NCI-H2107 (cell line): ENCODE measurements around the gene UST.
"Not testable (repeated sequence)": the region's sequence is repeated elsewhere in the genome, so short reads cannot be mapped to it uniquely, and the experiment has no call there.

ENCODE experiments used
- DNase-seq: peaks from one replicate; lab custom pipeline; 2025; lab: John Stamatoyannopoulos, UW

UST gene

GRCh38 chr6:149006236-149006635 is 259.4 kb downstream of the UST start:
- DNase-seq, result not testable (repeated sequence)

DNA sequence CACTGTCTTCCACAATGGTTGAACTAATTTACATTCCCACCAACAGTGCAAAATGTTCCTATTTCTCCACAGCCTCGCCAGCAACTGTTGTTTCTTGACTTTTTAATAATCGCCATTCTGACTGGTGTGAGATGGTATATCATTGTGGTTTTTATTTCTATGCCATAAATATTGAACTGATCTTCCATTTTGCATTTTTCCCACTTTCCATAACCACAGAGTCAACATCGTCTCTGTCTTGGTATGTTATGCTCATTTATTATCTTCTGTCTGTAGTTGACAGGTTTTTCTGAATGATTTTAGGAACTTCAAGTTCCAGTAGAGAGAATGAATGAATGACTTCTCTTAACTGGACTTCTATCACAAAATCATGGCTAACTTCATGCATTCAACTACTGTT is 259.8 kb downstream of the UST start:
- DNase-seq, result no peak

DNA sequence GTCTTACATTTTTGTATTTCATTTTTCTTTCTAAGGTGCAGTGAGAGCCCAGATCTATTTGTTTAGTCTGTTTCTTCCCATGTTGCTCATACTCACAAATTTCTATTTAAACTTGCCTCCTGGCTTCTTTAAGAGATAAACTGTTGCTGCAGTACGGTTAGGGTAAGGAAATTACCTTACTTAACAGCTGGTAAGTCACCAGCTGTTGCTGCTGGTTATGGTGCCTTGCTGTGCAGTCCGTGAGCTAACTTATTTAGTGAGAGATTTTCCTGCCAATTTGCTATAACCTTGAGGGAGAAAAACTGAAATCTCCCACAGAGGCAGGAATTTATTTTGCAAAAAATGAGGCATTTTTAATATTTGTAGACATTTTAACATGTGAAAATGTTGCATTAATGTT is 261.0 kb downstream of the UST start:
- DNase-seq, result no peak

DNA sequence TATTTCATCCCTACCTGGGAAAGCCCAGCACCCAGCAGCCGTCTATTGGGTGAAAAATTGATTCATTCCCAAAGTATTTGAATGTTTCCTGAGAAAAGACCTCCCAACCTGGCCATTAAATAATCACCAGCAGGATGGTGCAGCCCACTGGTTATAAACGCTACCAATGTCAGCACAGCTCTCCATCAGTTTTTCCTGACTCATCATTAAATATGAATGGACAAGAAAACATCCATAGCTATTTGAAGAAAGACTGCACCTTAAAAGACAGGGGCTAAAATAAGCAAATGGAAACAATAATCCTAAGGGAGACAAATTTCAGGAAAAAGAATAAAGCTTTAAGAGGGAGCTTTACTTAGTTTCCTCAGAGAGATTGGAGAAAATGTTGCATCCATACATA is 261.9 kb downstream of the UST start:
- no peak for DNase-seq

DNA sequence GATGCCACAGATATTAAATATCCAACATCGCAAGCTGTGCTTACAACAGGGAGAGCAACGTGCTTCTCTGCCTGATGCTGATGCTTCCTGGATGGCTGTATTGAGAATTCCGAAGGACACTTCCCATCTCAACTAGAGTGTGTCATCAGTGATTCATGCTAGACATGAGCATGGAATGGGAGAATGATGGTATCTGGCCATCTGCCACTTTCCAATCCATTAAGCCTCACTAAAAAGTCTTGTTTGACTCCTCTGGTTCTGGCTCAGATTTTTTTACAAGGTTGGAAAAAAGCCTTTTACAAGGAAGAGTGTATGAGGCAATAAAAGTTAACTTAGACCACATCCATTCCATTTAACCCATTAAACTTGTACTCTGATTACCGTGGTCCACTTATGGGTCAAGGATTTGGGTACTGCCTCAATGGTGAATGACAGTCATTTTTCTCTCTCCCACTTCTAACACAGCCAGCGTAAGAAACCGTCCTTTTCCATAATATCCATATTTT is 265.3 kb downstream of the UST start:
- DNase-seq, result no peak

GRCh38 chr6:149013586-149014344 is 266.9 kb downstream of the UST start:
- no peak for DNase-seq

DNA sequence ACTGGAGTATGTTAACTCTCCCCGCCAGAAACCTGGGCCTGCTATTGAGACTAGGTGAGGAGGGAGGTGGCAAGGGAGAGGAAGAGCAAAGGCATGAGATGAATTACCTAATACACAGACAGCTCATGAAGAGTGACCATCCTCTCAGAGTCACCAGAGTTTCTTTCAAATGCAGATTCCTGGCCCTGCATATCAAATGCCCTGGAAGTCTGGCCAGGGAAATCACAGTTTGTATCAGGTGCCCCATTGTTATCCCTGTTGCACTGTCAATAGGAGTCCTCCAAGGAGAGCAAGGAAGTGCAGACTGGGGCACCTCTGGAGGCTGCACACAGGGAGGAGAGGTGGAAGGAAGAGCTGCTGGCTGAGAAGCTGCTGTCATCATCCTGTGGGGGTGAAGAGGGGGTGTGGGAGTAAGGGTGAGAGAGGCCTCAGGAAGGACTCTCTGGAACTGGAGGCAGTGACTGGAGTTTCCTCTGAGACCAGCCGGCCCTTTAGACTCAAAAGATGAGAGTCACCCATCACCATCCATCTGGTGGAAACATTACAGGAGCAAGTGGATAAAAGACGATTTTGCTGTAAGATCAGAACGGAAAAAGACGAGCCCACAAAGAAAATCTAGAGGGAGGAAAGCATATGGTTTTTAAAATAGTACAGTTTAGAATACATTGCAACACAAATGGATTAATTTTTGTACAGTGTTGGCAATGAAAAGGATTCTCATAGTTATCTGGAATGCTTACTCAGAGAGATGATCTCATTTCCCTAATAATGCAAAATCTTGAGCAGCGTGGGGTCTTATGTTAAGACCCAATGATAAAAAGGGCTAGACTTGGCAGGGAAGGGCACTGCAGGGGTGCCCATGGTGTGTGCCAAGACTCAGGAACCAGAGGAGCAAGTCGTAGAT is 268.1 kb downstream of the UST start:
- DNase-seq, result no peak

DNA sequence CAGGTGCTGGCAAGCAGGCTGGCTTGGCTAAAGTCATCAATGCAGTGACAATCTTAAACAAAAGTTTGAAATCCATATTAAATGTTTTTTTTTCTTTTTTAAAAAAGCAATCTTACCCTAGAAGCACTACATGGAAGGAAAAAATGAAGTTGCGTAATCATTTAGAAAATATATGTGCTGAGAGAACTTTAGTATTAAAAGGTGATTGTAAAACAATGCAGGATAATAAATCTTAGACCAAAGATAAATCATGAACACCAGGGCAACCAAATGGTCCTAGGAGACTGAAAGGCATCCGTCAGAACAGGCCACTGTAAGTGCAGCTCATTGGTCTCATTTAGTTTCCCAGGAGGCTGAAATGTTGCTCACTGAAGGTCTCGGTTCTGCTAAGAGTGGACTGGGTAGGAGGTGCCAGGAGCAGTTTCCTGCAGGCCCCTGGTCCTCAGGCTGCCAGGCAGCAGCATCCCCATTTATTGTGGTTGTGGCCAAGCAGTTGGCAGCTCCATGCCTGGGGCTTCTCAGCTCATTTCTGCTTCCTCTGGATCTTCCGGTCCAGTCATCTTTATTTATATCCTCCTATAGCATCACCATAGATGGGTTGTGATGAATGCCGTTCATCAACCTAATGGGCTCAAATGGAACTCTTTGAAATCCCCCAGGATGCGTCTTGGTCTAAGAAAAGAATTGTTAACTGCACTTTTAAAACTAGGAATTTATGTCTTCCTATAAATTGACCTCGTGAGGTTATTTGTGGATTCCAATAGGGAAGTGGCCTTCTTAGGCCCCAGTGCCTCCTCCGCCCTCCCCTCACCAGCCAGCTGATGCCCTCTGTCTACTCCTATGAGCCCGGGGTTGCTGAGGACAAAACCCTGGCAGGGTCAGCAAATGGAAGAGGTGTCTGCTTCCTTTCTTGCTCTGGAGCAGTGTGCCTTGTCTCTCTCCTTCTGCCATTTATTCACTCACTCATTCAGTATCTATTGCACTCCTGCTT is 269.0 kb downstream of the UST start:
- DNase-seq, result no peak

DNA sequence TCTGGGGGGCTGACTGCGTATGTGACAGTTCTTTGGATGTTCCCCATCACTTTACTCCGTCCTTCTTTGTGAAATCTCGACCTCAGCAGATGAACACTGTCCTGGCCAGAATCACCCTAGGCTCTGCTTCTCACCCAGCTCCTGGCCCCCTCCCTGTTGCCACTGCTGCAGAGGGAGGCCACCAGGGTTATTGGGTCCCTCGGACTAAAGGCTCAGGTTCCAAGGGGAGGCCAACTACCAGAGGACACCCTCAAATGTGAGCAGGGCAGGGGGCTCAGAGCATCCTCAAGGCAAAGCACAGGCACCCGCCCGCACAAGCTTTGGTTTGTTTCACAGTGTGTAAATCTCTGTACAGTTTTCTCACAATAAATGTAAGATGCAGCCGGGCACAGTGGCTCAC is 269.9 kb downstream of the UST start:
- no peak for DNase-seq

- no peak for DNase-seq
Measured at GRCh38 chr6:149020319-149020718, 273.5 kb downstream of the UST start.

GRCh38 chr6:149024361-149024760 is 277.5 kb downstream of the UST start:
- no peak for DNase-seq

GRCh38 chr6:149025061-149025460 is 278.2 kb downstream of the UST start:
- no peak for DNase-seq

DNA sequence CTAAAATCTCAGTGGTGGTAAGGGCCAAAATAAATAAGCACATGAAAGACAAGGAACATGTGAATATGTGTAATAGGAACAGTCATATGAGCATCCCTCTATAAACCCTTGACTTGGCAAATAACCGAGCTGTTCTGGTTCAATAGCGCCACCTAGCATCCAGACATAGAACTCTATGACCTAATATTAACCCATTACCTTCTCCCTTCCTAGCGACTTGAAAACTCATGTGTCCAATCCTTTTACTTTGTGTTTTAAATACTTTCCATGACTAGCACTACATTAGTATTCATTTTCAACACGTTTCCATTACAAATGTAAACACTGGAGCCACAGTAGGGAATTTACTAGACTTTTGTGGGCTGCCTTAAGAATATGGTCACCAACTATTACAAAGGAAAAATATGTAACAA is 279.7 kb downstream of the UST start:
- DNase-seq, result no peak

DNA sequence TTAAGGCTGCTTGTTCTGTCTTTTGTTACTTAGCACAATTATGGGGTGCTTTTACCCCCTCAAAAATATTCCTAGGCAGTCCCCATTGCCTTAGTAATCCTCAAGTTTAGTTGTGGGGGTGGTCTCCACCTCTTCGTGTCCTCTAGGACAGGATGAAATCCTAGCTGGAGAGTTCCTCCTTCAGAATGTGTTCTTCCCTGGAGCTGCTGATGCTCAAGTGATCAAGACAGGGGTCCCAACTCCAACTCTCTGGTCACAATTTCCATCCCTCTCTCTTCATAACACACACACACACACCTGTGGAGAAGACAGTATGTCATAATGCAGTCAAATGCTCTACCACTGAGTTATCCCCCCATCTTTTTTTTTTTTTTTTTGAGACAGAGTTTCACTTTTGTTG is 280.7 kb downstream of the UST start:
- DNase-seq, result no peak

DNA sequence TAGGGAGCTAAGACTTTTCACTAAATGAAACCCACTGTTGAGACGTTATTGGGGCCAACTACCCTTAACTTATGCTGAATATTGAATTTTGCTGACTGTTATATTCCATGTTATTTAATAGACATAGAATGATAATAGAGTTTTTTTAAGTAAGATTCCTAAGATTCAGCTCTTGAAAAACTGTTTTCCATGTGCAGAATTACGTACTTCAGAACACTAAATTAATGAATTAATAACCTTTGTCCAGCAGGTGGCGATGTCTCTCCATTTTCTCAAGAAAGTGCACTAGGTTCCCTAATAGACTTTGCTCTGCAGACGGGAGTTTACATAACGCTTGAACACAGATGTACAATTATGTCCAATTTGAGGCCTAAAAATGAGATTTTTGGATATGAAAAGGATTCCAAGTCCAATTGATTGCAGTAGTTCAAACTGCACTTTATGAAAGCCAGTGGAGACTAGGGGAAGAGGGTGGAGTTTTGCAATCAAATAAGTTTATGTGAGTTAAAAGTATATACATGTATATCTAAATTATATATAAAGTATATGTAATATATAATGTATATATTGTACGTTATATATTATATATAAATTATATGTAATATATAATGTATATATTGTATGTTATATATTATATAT is 282.1 kb downstream of the UST start:
- DNase-seq, result peak; percentile 52

DNA sequence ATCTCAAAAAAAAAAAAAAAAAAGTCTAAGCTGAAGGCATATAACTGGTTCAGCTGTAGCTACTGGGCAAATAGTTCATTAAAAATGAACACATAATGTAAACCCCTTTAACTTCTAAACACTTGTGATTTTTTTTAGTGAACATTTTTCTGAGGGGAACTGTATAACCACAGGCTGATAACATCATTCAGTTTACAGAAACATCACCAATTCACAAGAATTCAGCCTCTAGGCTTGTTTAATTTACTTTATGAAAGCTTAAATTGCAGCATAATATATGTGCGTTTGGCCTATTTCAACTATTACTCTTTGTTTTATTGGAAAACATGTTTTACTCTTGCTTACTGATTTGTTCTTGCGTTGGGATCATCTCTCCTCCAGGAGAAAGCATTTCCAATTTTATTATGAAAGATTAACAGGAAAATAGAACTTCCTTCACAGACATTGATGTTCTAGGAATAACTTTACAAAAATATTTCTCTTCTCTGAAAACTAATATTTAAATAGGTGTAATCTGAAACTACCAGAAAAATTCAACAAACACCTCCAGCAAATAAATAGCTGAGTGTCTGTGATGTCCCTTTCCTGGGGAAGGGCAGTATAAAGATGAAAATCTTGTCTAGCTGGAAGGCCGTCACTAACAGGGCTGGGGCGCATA is 284.5 kb downstream of the UST start:
- DNase-seq, result no peak

GRCh38 chr6:149031859-149032598 is 285.2 kb downstream of the UST start:
- DNase-seq, result no peak

DNA sequence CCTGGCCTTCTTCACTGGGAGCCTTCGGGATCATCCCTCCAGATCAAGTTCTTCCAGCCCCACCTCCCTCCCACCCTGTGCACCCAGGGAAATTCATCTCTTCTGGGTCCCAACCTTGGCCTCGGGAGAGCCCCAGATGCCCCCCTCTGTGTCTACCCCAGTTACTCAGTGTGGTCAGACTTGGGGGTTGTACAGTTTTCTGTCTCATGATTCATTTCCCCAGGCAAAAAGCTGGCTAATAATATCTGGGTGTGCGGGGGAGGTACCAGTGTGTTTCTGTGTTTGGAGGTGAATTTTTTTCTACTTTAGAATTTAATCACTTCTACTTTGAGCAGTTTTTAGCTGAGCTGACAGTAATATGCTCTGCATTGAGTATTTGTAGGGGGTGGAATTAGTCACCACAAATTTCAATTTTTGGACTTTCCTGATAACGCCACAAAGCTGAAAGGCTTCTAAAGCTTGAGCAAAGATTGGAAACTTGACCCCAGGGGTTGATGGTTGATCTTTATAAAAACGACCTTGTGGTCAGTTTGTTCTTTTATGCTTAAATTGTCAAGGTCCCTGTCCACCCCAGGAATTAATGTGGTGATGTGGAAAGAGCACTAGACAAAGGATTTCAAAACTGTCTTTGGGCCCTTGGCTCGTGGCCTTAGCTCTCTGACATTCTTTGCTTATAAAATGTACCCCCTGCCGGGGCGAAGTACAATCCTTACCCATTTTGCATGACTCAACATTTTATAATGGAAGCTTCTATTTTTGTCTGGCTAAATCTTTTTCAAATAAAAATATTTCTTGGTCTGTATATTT is 286.0 kb downstream of the UST start:
- DNase-seq, result no peak

DNA sequence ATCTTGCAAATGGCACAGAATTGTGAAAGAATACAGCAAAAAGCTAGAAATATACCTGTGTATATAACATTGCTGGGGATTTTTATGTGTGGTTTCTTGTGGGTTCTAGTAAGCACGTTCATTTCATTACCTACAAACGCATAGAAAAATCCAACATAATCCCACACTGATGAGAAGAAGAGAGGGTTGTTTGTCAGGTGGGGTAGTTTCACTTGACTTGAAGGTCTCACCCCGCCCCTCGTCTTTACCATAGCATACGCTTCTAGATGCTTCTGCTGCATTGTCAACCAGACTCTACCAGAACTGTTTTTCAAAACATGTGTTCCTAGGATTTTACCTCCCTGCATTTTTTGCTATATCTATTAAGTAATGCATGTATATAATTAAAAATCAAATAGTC is 286.6 kb downstream of the UST start:
- DNase-seq, result no peak
